Spleen (tissue), 7 donors: ENCODE data around the gene STX16.

Experiments
- CTCF ChIP-seq, 11 experiments: fragments of 200-600 bp in 7 of 11; fragments of 450-650 bp in 4 of 11; sonication (generic) in 4 of 11; IDR thresholded peaks in 8 of 11; conservative IDR thresholded peaks in 3 of 11; 1 replicate in 7 of 11; 2 replicates in 4 of 11; pipeline versions ENCODE4 v1.4.0 to v1.8.0; 2016 to 2021; ENCODE audit warnings: antibody characterized with exemption in 11 of 11, inconsistent platforms in 4 of 11, mild to moderate bottlenecking in 1 of 11
- POLR2A ChIP-seq, 3 donors: fragments of 450-650 bp; IDR thresholded peaks; one replicate each; pipeline ENCODE4 v1.5.1; 2017; ENCODE audit warnings: antibody characterized with exemption in 3 of 3, mild to moderate bottlenecking in 1 of 3
- donor health status: DM: no; HTN: no; CAD: no; lungs with moderate emphysema.
- donor health status: DM: no; HTN: no; CAD: no.
- donor health status: DM: no; HTN: no; CAD: no.

GRCh38 chr20:58719258-58719657 is 68.2 kb downstream of the STX16 start:
- no peak for TF ChIP-seq POLR2A (IDR thresholded peaks at IDR 0.05)
- TF ChIP-seq CTCF (IDR thresholded peaks at IDR 0.05 in 8 of 11, conservative IDR thresholded peaks at IDR 0.05 in 3 of 11): no peak
